ENCODE data around the gene BTBD17. TPM values are rescaled to one million over a fixed set of nuclear protein-coding genes. Genes with fewer than 3 reads are reported as not detected.

The BTBD17 gene
- total and polyA plus RNA-seq, 2 of the 8 experiments (the other 6 are each of a cell fraction or from before 2014, with no cell fraction given): 7.0 to 14.8 TPM

DNA sequence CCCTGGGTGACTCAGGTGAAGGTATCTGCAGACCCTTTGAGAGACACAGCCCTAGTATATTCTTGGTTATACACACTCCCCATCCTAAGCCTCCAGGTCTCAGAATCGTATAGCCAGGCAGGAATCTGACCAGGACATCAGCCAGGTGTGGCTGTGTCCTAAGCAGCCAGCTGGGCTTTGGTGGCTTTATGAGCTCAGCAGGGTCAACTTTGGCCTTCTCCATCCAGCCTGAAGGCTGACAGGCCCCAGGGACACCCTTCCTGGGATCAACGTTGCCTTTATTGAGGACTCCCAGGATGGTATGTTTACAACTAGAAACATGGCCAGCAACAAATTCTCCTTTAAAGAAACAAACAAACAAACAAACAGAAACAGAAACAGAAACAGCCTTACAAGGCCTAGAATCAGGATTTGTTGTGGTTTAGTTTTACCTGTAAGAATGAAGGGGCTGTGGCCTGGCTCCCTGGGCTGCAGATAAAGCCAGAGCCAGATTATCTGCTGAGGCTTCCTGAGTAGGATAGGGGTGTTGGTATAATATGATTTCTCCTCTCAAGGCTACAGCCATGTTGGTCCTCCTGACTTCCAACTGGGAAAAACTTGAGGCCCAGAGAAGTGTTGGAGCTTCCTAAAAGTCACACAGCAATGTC is 27.2 kb downstream of the BTBD17 start (continued):
- TF ChIP-seq EP300 (IDR thresholded peaks at IDR 0.05; ENCODE audit: borderline replicate concordance in 1 of 2, low read depth in 2 of 2, low read length in 2 of 2) (no peak), JUND (IDR thresholded peaks at IDR 0.05; ENCODE audit: low read length) (no peak), RBBP5 (IDR thresholded peaks at IDR 0.05; ENCODE audit: borderline replicate concordance, low read depth, low read length) (no peak), SP4 (IDR thresholded peaks at IDR 0.05; ENCODE audit: low read length) (no peak), RNF2 (IDR thresholded peaks at IDR 0.05; ENCODE audit: borderline replicate concordance, low read depth, low read length, missing control alignments, poor library complexity, severe bottlenecking) (no peak)
- TF ChIP-seq, protein P1, sequence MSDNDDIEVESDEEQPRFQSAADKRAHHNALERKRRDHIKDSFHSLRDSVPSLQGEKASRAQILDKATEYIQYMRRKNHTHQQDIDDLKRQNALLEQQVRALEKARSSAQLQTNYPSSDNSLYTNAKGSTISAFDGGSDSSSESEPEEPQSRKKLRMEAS (IDR thresholded peaks at IDR 0.05): no peak
